C4-2B (cell line): ENCODE measurements around the gene HIPK4.
"Not testable (repeated sequence)": the region's sequence is repeated elsewhere in the genome, so short reads cannot be mapped to it uniquely, and the experiment has no call there.

Source experiments
- H3K27ac ChIP-seq: fragments of 450-650 bp; 2 replicates; pipeline ENCODE4 v1.5.1; 2017
- ZFX ChIP-seq: fragments of 450-650 bp; IDR thresholded peaks from 2 replicates; pipeline ENCODE4 v1.6.1; 2017
- TF ChIP-seq, protein P1 (sequence below): fragments of 450-650 bp; conservative IDR thresholded peaks from 2 replicates; pipeline ENCODE4 v1.5.1; 2017; ENCODE audit warnings: mild to moderate bottlenecking

The HIPK4 gene

DNA sequence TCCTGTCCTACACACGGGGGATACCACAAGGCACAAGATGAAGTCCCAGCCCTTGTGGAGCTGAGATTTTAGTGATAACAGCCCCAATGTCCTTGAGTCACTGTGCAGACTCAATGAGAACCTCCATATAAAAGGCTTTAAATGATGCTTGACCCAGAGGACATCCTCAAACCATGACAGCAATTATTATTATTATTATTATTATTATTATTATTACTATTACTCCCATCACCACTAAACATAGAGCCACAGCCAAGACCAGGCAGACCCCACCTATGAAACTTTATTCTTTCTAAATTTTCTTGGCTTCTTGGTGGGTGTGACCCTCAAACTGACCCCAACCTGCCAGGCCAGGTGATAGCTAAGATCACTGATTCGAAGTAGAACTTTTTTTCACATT is 52.9 kb downstream of the HIPK4 start:
- no peak for TF ChIP-seq ZFX
- TF ChIP-seq, protein P1, sequence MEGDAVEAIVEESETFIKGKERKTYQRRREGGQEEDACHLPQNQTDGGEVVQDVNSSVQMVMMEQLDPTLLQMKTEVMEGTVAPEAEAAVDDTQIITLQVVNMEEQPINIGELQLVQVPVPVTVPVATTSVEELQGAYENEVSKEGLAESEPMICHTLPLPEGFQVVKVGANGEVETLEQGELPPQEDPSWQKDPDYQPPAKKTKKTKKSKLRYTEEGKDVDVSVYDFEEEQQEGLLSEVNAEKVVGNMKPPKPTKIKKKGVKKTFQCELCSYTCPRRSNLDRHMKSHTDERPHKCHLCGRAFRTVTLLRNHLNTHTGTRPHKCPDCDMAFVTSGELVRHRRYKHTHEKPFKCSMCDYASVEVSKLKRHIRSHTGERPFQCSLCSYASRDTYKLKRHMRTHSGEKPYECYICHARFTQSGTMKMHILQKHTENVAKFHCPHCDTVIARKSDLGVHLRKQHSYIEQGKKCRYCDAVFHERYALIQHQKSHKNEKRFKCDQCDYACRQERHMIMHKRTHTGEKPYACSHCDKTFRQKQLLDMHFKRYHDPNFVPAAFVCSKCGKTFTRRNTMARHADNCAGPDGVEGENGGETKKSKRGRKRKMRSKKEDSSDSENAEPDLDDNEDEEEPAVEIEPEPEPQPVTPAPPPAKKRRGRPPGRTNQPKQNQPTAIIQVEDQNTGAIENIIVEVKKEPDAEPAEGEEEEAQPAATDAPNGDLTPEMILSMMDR = no peak
- H3K27ac ChIP-seq = no peak overlapping the region

DNA sequence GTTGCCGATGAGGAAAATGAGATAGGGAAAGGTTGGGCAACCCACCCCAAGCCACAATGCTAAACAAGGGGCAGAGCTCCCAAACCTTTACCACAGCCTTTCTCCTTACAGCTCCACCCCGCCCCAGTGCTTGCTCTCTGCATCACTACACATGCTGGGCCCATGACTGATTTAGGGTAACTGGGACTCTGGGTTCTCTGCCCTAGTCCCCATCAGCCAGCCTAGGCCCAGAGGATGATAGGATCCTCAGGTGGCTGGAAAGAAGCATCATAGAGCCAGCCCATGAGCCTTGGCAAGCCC is 53.4 kb downstream of the HIPK4 start:
- H3K27ac ChIP-seq = no peak overlapping the region
- TF ChIP-seq ZFX = no peak
- TF ChIP-seq, protein P1 = no peak

DNA sequence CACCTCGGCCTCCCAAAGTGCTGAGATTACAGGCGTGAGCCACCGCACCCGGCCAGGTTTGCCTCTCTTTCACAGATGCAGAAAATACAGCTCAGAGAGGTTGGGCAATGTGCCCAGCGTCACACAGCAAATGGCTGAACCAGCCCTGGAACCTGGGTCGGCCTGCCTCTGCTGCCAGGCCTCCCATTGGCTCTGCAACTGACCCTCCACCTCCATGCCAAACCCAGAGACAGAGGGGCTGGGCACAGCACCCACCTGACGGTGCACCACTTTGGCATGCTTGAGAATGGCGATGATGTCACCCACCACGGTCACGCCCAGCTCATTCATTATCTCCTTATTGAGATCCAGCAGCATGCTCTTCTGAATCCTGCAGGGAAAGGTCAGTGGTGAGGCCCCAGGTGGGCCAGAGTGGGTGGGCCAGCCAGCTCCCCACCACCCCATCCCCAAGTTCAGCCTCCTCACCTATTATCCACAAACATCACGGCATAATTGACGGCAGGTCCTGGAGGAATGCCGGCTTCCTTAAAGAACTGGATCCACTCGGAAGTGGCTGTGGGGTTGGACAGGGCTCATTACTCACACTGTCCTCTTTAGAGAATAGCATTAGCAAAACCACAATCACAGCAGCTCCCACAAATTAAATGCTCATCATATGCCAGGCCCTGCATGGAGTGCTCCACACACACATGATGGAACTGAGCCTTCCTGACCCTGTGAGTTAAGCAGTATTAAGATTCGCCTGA is 54.0 kb downstream of the HIPK4 start:
- TF ChIP-seq ZFX = no peak
- TF ChIP-seq, protein P1 = no peak
- no peak overlapping the region for H3K27ac ChIP-seq

DNA sequence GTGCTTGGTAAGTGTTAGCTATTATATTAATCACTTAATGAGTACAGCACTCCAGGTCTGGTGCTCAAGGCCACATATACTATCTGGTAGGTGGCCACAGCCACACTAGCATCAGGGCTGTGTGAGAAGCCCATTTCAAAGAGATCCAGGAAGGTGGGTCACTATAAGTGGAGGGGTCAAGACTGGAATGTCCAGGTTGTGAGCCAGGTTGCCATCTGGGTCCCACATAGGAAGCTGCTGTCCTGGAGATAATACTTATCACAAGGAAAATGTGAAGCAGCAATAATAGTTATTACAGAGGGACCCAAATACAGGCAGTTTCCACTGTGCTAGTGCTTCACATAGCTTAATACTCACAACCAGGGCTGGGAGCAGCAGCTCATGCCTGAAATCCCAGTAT is 54.9 kb downstream of the HIPK4 start:
- H3K27ac ChIP-seq = no peak overlapping the region
- TF ChIP-seq, protein P1 = no peak
- no peak for TF ChIP-seq ZFX

DNA sequence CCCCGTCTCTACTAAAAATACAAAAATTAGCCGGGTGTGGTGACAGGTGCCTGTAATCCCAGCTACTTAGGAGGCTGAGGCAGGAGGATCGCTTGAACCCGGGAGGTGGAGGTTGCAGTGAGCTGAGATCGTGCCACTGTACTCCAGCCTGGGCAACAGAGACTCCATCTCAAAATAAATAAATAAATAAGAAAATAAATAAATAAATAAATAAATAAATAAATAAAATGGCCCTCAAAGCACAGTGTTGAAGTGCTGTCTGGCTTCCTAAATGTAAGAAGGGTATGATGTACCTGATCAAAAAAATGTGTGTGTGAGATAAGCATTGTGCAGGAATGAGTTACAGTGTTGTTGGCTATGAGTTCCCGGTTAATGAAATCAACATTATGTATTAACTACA is 56.9 kb downstream of the HIPK4 start:
- H3K27ac ChIP-seq = not testable (repeated sequence)

DNA sequence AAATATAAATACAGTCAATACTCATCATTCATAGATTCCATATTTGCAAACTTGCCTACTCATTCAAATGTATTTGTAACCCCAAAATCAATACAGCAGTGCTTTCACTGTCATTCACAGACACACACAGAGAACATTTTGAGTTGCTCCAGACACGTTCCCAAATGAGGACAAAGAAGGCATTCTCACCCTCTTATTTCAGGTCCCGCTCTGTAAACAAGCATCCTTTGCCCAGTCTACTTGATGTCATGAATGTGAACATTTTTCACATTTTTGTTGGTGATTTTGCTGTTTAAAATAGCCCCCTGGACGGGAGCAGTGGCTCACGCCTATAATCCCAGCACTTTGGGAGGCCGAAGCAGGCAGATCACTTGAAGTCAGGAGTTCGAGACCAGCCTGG is 57.3 kb downstream of the HIPK4 start:
- TF ChIP-seq, protein P1 = no peak
- no peak for TF ChIP-seq ZFX
- H3K27ac ChIP-seq = no peak overlapping the region

DNA sequence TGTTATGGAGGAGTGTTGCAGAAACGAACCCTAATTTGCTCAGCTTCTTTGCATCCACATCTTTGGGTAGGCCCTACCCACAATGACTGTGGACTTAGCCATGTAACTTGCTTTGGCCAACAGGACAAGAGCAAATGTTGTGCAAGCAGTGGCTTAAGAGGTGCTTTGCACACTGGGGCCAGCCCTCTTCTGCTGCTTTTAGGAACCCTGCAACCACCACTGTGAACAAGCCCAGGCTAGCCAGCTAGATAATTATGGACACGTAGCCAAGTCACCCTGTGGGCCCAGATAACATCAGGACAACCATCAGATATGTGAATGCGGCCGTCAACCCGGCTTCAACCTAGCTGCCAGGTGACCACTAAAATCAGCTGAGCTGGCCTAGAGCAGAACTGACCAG is 58.9 kb downstream of the HIPK4 start:
- TF ChIP-seq, protein P1 = no peak
- TF ChIP-seq ZFX = no peak
- H3K27ac ChIP-seq = no peak overlapping the region
